ENCODE data around the gene INHA.

- TF ChIP-seq POLR2A (IDR thresholded peaks at IDR 0.05; ENCODE audit: low read length), result no peak
- no peak for TF ChIP-seq GATA1 (IDR thresholded peaks at IDR 0.05; ENCODE audit: low read depth, low read length)
These were observed 35.7 kb upstream of the INHA start for GRCh38 chr2:219536425-219536824.
